ENCODE data around the gene SCUBE1.

Gene SCUBE1

DNA sequence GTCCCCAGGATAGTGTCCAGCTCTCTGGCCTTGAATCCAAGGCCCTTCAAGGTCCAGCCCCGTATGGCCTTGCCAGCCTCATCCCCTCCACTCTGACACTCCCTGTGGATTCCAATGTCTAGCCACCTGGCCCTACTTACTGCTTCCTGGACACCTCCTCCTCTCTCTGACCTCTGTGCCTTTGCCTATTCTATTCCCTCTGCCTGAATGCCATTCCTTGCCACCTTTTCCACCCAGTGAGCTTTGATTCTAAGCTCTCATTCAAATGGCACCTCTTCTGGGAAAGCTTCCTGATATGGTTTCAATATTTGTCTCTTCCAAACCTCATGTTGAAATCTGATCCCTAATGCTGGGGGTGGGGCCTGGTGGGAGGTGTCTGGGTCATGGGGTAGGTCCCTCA, 124.4 kb downstream of the SCUBE1 start:
- no peak overlapping the region for H3K4me3 ChIP-seq (ENCODE audit: low read depth, low read length)
- no peak for DNase-seq (ENCODE audit: low read depth)
- TF ChIP-seq, protein P1, sequence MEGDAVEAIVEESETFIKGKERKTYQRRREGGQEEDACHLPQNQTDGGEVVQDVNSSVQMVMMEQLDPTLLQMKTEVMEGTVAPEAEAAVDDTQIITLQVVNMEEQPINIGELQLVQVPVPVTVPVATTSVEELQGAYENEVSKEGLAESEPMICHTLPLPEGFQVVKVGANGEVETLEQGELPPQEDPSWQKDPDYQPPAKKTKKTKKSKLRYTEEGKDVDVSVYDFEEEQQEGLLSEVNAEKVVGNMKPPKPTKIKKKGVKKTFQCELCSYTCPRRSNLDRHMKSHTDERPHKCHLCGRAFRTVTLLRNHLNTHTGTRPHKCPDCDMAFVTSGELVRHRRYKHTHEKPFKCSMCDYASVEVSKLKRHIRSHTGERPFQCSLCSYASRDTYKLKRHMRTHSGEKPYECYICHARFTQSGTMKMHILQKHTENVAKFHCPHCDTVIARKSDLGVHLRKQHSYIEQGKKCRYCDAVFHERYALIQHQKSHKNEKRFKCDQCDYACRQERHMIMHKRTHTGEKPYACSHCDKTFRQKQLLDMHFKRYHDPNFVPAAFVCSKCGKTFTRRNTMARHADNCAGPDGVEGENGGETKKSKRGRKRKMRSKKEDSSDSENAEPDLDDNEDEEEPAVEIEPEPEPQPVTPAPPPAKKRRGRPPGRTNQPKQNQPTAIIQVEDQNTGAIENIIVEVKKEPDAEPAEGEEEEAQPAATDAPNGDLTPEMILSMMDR (IDR thresholded peaks at IDR 0.05; ENCODE audit: insufficient read depth, low read depth, low read length, missing control alignments): no peak

DNA sequence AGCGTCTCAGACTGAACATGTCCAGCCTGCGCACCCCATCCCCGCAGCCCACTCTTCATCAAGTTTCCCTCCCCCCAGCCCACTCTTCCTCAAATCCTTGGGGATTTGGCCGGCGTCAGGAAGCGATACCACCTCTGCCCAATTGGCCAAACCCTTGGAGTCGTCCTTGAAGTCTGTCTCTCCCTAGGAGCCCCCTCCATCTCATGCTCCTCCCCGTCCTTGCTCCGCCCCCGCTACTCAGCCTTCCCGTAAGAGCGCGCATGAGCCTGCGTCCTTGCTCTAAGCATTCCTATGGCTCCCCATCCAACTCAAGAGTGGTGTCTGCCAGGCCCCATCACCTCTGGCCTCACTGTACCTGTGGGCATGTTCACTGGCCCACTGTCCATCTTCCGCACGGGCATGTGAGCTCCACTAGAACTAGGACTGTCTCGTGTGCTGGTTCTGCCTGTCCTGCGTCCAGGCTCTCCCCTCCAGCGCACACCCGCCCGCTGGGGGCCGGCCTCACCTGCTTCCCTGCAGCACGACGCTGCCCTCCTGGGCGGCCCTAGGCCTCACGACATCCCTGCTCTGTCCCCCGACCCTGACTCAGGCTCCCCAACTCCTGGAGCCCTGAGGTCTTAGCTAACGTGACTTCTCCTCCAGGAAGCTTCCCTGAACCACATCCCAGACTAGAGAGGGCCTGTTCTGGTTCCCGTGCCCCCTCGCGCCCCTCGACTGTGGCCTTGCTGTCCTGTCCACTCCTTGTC, 125.7 kb downstream of the SCUBE1 start:
- no peak overlapping the region for H3K4me3 ChIP-seq (ENCODE audit: low read depth, low read length)
- DNase-seq (ENCODE audit: low read depth): no peak
- TF ChIP-seq, protein P1 (IDR thresholded peaks at IDR 0.05; ENCODE audit: insufficient read depth, low read depth, low read length, missing control alignments): no peak

DNA sequence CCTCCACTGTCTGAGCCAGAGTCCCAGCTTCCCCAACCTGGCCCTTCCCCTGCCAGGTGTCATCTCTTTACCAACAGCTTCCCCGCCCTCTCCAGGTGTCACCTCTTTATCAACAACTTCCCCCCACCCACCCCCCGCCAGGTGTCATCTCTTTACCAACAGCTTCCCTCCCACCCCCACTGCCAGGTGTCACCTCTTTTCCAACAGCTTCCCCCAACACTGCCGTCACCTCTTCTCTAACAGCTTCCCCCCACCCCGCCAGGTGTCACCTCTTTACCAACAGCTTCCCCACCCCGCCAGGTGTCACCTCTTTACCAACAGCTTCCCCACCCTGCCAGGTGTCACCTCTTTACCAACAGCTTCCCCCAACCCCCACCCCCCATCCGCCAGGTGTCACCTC, 126.4 kb downstream of the SCUBE1 start:
- H3K4me3 ChIP-seq (ENCODE audit: low read depth, low read length): no peak overlapping the region
- no peak for DNase-seq (ENCODE audit: low read depth)
- TF ChIP-seq, protein P1 (IDR thresholded peaks at IDR 0.05; ENCODE audit: insufficient read depth, low read depth, low read length, missing control alignments): no peak

DNA sequence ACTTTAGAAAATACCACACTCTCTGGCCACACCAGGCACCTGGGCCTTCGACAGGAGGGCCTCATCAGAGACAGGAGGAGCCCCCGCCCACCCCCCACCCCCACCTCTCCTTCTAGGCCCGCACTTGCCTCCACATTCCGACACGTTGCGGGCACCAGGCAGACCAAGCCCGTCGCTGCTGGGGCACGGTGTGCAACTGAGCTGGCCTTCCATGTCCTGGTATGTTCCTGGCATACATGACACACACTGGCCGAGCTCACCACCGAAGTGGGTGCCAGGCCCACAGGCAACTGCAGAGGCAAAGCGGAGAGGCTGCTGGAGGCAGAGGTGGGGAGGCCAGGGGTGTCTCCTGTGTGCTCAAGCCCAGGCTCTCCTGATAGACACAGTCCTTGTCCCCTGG, 129.2 kb downstream of the SCUBE1 start:
- no peak for DNase-seq (ENCODE audit: low read depth)
- H3K4me3 ChIP-seq (ENCODE audit: low read depth, low read length): no peak overlapping the region
- TF ChIP-seq, protein P1 (IDR thresholded peaks at IDR 0.05; ENCODE audit: insufficient read depth, low read depth, low read length, missing control alignments): no peak

DNA sequence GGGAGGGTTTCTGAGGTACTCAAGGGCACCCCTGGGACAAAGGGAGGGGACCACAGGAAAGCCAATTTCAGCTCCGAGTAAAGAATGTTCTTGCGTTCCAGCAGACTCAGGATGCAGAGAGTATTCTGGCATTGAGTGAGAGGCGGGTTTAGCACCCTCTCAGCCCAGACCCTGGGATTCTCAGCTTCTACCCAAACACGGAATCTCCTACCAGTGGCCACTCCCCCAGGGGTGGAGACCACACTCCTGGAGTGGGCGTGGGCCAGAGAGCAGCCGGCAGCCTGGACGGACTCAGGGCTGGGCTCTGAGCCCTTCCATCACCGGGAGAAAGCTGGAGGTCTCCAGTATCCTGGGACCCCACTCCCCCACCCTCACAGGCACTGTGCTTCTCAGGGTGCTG, 130.1 kb downstream of the SCUBE1 start:
- H3K4me3 ChIP-seq (ENCODE audit: low read depth, low read length): no peak overlapping the region
- DNase-seq (ENCODE audit: low read depth): no peak
- TF ChIP-seq, protein P1 (IDR thresholded peaks at IDR 0.05; ENCODE audit: insufficient read depth, low read depth, low read length, missing control alignments): no peak

DNA sequence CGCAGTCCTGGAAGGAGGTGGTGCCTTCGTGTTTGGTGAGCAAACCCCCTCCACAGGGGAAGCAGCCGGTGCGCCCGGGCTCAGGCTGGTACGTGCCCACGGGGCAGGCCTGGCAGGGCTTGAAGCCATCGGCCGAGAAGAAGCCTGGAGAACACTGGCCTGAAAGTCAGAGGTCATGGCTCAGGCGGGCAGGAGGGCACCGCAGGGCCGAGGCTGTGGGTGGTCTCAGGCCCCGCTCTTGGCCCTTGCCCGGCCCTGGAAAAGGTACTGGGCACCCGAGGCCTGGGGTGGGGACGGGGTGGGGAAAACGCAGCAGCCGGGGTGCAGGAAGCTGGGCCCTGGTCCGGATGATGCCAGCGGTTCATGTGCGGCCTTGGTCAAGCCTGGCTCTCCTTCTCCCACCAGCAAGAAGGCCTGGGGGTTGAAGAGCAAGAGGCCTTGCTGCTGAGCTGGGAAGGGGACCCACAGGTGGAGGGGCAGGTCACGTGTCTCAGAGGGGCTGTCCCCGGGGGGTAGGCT, 130.7 kb downstream of the SCUBE1 start:
- TF ChIP-seq, protein P1 (IDR thresholded peaks at IDR 0.05; ENCODE audit: insufficient read depth, low read depth, low read length, missing control alignments): no peak
- no peak overlapping the region for H3K4me3 ChIP-seq (ENCODE audit: low read depth, low read length)
- DNase-seq (ENCODE audit: low read depth): no peak
